Neutrophil (primary cell): ENCODE data around the gene DNAH9.

Experiments
- H3K27ac ChIP-seq: fragments of 200-600 bp; sonication (generic); 2 replicates; pipeline ENCODE4 v1.5.1; 2016; ENCODE audit warnings: mild to moderate bottlenecking, moderate library complexity
- H3K27me3 ChIP-seq: fragments of 200-600 bp; sonication (generic); 2 replicates; pipeline ENCODE4 v1.6.0; 2016; ENCODE audit warnings: mild to moderate bottlenecking
- H3K36me3 ChIP-seq: fragments of 200-600 bp; sonication (generic); 2 replicates; pipeline ENCODE4 v1.5.1; 2017
- H3K4me1 ChIP-seq, 2 experiments: fragments of 200-600 bp in 1 of 2; sonication (generic) in 1 of 2; 1 replicate in 1 of 2; 2 replicates in 1 of 2; pipeline versions ENCODE4 v1.5.1 to v1.6.1; 2013 to 2016; ENCODE audit warnings: low read depth in 1 of 2, low read length in 1 of 2, mild to moderate bottlenecking in 1 of 2, moderate library complexity in 1 of 2; ENCODE audit not compliant: control insufficient read depth in 1 of 2, insufficient read depth in 1 of 2
- H3K4me3 ChIP-seq, 2 experiments: fragments of 200-600 bp in 1 of 2; sonication (generic) in 1 of 2; 1 replicate in 1 of 2; 2 replicates in 1 of 2; pipeline ENCODE4 v1.5.1; 2013 to 2016; ENCODE audit warnings: low read depth in 1 of 2, low read length in 1 of 2, mild to moderate bottlenecking in 1 of 2, moderate library complexity in 1 of 2
- H3K9me3 ChIP-seq: fragments of 200-600 bp; sonication (generic); 2 replicates; pipeline ENCODE4 v1.5.1; 2016
- CTCF ChIP-seq: fragments of 200-600 bp; sonication (generic); IDR thresholded peaks from 2 replicates; pipeline ENCODE4 v1.5.1; 2016; ENCODE audit warnings: antibody characterized with exemption

DNAH9 gene

GRCh38 chr17:11882716-11883115, 284.4 kb downstream of the DNAH9 start:
- Histone ChIP-seq H3K9me3 (no peaks in the 10 kb centered on the region), H3K27ac (no peak overlapping the region), H3K4me1 (no peaks in the 10 kb centered on the region), H3K27me3 (no peaks in the 10 kb centered on the region), H3K4me3 (no peak overlapping the region), H3K36me3 (no peaks in the 10 kb centered on the region)
- TF ChIP-seq CTCF, result no peak

GRCh38 chr17:11885051-11885450, 286.8 kb downstream of the DNAH9 start:
- no peak overlapping the region for H3K4me3 ChIP-seq
- no peak for TF ChIP-seq CTCF
- H3K36me3 ChIP-seq, result no peaks in the 10 kb centered on the region
- H3K4me1 ChIP-seq, result no peaks in the 10 kb centered on the region
- H3K9me3 ChIP-seq, result no peaks in the 10 kb centered on the region
- no peaks in the 10 kb centered on the region for H3K27me3 ChIP-seq
- no peak overlapping the region for H3K27ac ChIP-seq

GRCh38 chr17:11889266-11889665, 291.0 kb downstream of the DNAH9 start:
- Histone ChIP-seq H3K4me1 (no peaks in the 10 kb centered on the region), H3K4me3 (no peak overlapping the region), H3K27me3 (no peaks in the 10 kb centered on the region), H3K36me3 (no peaks in the 10 kb centered on the region), H3K27ac (no peak overlapping the region), H3K9me3 (no peaks in the 10 kb centered on the region)
- no peak for TF ChIP-seq CTCF

GRCh38 chr17:11893862-11894261, 295.6 kb downstream of the DNAH9 start:
- no peaks in the 10 kb centered on the region for H3K9me3 ChIP-seq
- no peak overlapping the region for H3K27ac ChIP-seq
- H3K36me3 ChIP-seq, result no peaks in the 10 kb centered on the region
- H3K4me3 ChIP-seq, result no peak overlapping the region
- no peak for TF ChIP-seq CTCF
- H3K27me3 ChIP-seq, result no peaks in the 10 kb centered on the region
- no peaks in the 10 kb centered on the region for H3K4me1 ChIP-seq

- Histone ChIP-seq H3K36me3 (no peaks in the 10 kb centered on the region), H3K4me1 (no peaks in the 10 kb centered on the region), H3K27ac (no peak overlapping the region), H3K9me3 (no peaks in the 10 kb centered on the region), H3K4me3 (no peak overlapping the region), H3K27me3 (no peaks in the 10 kb centered on the region)
- no peak for TF ChIP-seq CTCF
Measured at GRCh38 chr17:11896199-11896598, 297.9 kb downstream of the DNAH9 start.
